GM21786 (cell line): ENCODE measurements around the gene PTPN3.

Experiments
- ATAC-seq: cut with Tn5 transposase; IDR thresholded peaks from one replicate; pipeline ENCODE4 v1.9.1; 2021; ENCODE audit not compliant: unreplicated experiment

Gene PTPN3

DNA sequence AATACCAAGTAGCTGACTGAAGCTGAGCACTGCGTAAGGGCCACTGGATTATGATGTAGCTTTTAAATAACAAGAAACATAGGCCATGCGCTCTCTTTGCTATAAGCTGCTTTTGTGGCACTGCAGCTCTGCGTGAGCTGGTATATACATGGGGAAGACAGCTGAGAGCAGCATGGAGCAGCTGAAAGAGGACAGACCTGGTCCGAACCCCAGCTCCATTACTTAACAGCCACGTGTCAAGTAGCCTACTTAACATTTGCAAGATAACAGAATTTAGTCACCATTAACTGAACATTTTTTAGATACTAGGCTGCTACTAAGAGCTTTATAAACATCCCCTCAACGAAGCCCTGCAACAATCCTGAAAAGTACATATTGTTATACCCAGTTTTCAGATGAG lies 69.3 kb downstream of the PTPN3 start:
- no peak for ATAC-seq

- no peak for ATAC-seq
These were observed 70.2 kb downstream of the PTPN3 start for GRCh38 chr9:109427886-109428285.

DNA sequence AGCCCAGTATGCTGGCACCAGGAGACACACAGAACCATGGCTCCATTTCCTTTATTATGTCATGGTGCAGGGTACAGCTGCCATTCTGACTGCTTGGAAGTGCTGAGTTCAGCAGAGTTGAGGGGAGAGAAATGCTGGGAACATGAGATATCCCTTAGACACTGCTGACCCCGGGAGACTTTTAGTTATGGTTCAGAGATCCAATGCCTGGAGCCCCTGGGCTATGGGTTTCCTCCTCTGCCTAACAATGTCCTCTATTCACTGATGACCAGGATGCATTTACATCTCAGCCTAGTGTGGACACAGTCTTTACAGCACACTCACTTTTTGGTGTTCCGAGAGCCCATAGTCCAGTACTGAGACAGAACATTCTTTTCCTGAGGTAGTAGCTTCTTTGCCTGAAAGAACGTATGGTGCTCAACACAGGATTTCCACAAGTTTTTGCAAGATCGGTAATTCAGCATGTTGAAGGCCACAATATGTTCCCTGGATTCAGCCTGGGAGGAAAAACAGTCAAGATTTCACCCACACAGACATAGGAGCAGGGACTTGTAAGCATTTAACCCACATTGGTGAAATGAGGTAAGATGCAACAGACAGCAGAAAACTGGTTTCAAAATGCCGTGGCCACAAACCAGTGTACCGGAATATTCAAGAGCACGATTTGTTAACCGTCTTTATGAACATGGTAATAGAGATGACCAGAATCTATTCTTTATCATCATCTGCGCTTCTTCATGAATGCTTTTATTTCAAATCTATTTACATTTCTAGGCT lies 71.3 kb downstream of the PTPN3 start:
- no peak for ATAC-seq

DNA sequence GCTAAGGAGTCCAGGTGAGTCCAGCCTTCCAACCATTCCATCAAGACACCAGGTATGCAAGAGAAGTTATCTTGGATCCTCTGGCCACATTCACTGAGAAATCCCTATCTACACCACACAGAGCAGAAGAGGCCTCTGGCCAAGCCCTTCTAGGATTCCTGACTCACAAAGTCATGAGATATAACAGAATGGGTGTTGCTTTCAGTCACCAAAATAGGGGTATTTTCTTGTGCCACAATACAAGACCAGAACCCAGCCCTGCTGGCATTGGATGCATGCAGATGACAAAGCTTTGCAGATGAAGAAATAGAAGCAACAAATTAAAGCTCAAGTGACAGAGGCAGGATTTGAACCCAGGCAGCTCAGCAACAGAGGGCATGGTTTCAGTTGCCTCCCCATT lies 73.5 kb downstream of the PTPN3 start:
- no peak for ATAC-seq

GRCh38 chr9:109423877-109424276 lies 74.2 kb downstream of the PTPN3 start:
- ATAC-seq = no peak

DNA sequence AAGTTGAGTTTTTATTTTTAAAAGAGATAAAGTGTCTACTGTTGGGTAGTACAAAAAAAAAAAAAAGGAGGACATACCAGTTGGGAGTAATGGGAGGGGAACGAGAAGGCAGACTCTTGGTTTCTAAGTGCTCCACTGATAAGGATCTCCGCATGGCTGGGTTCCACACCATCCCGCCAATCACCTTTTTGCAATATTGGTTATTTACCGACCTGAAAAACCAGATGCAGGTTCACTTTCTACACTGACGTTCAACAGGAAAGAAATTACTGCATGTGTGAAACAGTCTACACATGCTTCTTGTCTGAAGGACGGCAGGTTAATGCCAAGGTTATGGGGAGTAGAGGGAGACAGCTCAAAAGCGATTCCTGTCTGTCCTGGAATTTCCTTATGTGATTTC lies 75.5 kb downstream of the PTPN3 start:
- peak; percentile 88 for ATAC-seq

DNA sequence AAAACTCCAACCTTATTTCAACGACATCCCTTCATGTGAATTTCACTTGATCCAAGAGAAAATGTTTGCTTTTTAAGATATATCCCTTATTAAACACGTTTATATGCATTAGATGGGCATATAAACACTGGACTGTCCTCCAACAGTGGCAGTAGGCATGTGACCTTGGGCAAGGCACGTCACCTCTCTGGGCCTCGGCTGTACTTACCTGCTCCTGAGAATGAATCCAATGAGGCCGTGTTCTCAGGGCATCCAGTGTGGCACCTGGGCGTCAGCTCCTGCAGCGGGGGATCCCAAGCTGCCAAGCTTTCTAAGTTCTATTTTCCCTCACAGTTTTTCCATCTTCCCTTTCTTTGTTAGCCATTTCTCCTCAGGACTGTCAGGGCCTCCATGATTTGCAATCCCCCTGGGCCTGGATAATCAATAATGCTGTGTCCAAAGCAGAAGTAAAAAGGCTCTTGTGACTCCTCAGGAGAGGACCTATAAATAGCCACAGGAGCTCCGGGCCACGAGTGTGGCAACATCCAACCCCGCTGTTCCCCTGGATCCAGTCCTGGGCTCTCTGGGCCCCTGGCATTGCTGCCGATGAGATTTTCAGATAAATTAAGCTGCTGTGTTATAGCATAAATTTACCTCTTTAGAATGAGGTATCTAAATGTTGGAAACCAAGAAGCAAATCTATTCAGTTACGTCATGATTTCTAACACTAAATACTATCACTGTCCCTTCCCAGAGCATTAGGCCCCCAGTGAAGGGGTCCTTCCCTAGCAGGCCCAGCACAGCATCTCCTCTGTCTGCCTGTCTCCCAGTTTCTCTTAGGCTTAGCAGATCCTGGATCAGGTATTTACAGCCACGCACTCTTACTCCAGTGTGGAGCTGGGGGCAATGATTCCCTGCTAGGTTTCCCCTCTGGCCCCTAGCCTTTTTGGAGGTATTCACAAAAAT lies 76.8 kb downstream of the PTPN3 start:
- no peak for ATAC-seq

- no peak for ATAC-seq
These were observed 78.6 kb downstream of the PTPN3 start for GRCh38 chr9:109419531-109419930.

GRCh38 chr9:109418827-109419226 lies 79.3 kb downstream of the PTPN3 start:
- ATAC-seq = no peak

DNA sequence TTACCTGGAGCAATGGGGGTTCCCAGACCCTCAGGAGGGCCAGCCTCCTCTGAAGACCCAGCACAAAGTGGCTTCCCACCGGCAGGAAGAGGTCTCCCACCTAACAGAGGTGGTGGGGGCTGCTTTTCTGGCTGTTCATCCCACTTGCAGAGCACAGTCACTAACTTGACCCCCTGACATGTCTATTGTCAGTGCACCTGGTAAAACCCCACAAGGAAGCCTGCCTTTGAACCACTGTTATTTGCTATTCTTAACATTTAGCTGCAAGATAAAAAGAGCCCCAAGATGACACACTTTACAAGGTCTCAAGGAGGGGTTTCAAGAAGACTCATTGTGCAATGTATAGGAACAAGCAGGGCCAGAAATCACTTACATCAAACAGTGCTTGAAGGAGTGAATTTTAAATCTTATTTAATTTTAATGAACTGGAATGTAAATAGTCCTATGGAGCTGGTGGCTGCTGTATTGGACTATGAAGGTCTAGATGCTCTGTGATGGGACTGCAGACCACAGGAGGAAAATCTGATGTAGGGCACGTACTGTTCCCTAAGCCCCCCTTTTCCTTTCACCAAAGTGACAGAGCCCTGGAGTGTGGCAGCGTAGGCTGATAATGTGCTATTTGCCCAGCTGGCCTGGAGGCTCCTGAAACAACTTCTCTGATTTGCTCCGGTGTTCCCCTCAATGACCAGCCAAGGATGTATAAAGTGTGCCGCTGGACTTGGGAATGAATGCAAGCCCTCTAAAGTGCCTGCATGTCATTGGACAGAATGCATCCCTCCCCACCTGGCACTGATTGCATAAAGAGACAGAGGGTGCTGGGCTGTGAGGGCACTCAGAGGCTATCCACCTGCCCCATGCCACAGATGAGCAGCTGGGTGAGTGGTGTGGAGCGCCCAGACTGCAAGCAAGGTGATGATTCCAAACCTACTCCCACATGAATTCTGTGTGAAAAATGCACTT lies 80.2 kb downstream of the PTPN3 start:
- no peak for ATAC-seq

GRCh38 chr9:109417054-109417453 lies 81.1 kb downstream of the PTPN3 start:
- ATAC-seq = no peak

- peak; percentile 52 for ATAC-seq
These were observed 81.9 kb downstream of the PTPN3 start for GRCh38 chr9:109416135-109416706.

GRCh38 chr9:109414125-109414785 lies 83.9 kb downstream of the PTPN3 start:
- no peak for ATAC-seq

DNA sequence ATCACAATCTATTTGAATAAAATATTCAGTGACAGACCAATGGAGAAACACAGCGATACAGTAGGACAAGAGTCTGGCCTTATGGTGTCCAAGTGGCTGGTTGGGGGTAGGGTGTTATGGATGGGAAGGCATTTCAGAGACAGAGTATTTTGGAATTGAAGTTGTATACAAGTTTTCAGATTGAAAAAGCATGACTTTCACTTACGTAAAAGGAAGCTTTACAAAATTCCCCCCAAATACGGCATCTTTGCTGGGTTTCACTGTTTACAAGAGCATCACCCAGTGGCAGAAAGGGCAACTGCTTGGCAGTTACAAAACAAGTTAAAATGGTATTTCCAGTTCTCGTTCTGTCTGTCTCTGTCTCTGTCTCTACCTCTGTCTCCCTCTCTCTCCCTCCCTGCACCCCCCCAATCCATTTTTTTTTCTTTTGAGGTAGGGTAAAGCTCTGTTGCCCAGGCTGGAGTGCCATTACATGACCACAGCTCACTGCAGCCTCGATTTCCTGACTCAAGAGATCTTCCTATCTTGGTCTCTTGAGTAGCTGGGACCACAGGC lies 86.2 kb downstream of the PTPN3 start:
- peak; percentile 44 for ATAC-seq

- ATAC-seq = peak; percentile 66
These were observed 86.9 kb downstream of the PTPN3 start for GRCh38 chr9:109411069-109411761.

GRCh38 chr9:109409773-109410397 lies 88.2 kb downstream of the PTPN3 start:
- ATAC-seq = no peak

DNA sequence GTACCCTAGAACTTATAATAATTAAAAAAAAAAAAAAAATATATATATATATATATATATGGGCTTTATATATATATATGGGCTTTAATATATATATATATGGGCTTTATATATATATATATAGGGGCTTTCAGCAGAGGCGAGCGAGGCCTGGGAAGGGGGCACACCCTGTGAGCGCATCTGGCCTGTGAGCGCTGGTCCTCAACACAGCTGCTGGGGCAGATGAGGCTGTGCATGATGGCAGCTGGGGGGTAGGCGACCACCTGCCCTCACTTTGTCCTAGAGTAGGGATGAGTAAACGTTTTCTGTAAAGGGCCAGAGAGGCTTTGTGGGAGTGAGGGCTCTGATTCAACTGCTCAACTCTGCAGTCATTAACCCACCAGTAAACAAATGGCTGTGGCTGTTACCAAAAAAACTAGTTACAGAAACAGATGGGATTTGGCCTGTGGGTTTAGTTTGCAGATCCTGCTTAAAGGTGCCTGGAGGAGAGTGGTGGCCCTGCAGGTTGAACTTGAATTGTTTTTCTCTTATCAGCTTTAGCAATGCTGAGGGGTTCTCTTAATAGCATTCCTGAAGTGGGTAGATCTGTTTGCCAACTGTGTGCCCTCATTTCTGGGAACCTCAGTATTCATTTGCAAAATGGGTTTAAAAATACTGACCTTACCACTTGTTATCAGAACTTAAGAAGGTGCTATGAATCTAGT lies 89.2 kb downstream of the PTPN3 start:
- ATAC-seq = no peak

DNA sequence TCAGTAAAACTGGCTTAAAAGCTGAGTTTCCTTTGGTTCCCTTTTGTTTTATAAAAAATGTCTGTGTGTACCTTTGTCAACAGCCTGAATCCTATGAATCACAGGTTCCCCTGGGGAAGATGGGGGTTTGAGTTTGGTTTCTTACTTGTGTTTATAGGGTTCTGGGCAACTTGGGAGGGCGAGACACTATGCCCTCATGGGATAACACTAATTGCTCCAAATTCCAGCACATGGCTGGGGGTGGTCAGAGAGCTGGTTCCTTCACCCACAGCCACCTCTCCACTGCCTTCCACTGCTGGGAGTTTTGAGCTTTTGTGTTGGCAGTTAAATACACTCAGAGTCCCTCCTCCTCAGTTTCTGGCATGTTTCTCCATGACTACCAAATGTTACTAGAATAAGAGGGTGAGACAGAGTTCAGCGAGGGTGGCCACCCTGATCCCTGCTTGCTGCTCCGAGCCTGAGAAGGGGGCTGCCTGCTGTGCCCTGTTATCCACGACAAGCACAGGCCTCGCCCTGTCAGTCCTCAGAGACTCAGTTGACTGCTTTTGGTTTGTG lies 94.3 kb downstream of the PTPN3 start:
- ATAC-seq = no peak
